T-helper 17 cell (primary cell): ENCODE data around the gene PRPH. TPM values are rescaled to one million over a fixed set of nuclear protein-coding genes. Genes with fewer than 3 reads are reported as not detected.
"Not testable (repeated sequence)": the region's sequence is repeated elsewhere in the genome, so short reads cannot be mapped to it uniquely, and the experiment has no call there.

Experiments used
- ATAC-seq: fragments of 150-1000 bp; cut with Tn5 transposase; 2 replicates; pipeline ENCODE4 v1.10.0; 2021; ENCODE audit warnings: mild to moderate bottlenecking, moderate library complexity
- DNase-seq, 3 donors: peaks; one replicate each; pipeline versions ENCODE4 v3.0.0 to v3.0.0-alpha.2; 2020 to 2021
- H3K9me3 ChIP-seq: one replicate; pipeline ENCODE4 v1.7.0; 2013; ENCODE audit warnings: low read length, mild to moderate bottlenecking; ENCODE audit not compliant: control insufficient read depth, poor library complexity, severe bottlenecking
- H3K27ac Mint-ChIP-seq: one replicate; pipeline ENCODE4 v1.8.0; 2022; ENCODE audit warnings: mild to moderate bottlenecking, moderate library complexity, mixed read lengths
- H3K27me3 Mint-ChIP-seq: one replicate; pipeline ENCODE4 v1.8.0; 2022; ENCODE audit warnings: mixed read lengths
- H3K36me3 Mint-ChIP-seq: one replicate; pipeline ENCODE4 v1.8.0; 2022; ENCODE audit warnings: low read depth, mixed read lengths
- H3K4me1 Mint-ChIP-seq: one replicate; pipeline ENCODE4 v1.8.0; 2022; ENCODE audit warnings: mild to moderate bottlenecking, mixed read lengths
- H3K4me3 Mint-ChIP-seq: one replicate; pipeline ENCODE4 v1.8.0; 2022; ENCODE audit warnings: mild to moderate bottlenecking, moderate library complexity, mixed read lengths
- total RNA-seq, 4 donors: library from RNA in 2 of 4; stranded (reverse) in 2 of 4; gene quantifications; one replicate each; pipeline ENCODE4 v1.2.3 and lab custom pipeline; 2022 to 2026

PRPH gene
- total RNA-seq (not detected), total RNA-seq (lab: John Stamatoyannopoulos, UW) (0 to 0.08 reads per million in 2 donors)

DNA sequence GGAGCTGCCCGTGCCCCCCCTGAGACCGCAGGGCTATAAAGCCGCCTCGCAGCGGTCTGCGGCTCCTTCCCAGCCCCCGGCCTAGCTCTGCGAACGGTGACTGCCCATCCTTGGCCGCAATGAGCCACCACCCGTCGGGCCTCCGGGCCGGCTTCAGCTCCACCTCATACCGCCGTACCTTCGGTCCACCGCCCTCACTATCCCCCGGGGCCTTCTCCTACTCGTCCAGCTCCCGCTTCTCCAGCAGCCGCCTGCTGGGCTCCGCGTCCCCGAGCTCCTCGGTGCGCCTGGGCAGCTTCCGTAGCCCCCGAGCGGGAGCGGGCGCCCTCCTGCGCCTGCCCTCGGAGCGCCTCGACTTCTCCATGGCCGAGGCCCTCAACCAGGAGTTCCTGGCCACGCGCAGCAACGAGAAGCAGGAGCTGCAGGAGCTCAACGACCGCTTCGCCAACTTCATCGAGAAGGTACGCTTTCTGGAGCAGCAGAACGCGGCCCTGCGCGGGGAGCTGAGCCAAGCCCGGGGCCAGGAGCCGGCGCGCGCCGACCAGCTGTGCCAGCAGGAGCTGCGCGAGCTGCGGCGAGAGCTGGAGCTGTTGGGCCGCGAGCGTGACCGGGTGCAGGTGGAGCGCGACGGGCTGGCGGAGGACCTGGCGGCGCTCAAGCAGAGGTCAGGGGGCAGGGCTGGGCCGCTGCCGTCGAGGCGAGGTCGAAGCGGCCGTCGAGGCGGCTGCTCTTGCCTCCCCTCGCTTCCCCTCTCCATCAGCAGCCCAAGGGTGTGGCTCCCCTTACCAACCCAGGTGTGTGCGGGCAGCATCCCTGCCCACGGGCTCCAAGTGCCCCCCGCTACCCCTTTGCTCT, at the start of gene PRPH:
Gene PRPH (plus strand): TSS at position 66 of the 855 bp plus-strand sequence. CDS start 54 bp downstream, at position 120.
- no peak for ATAC-seq
- peaks cover 3% of the 10 kb centered on the region for H3K36me3 Mint-ChIP-seq
- no peak for DNase-seq
- H3K27me3 Mint-ChIP-seq, result peaks cover 43% of the 10 kb centered on the region
- no peak within 1 kb of the TSS for H3K27ac Mint-ChIP-seq
- H3K9me3 ChIP-seq, result no peaks in the 10 kb centered on the region
- H3K4me3 Mint-ChIP-seq, result peak within 1 kb of the TSS; percentile 3
- H3K4me1 Mint-ChIP-seq, result peaks cover 7% of the 10 kb centered on the region

DNA sequence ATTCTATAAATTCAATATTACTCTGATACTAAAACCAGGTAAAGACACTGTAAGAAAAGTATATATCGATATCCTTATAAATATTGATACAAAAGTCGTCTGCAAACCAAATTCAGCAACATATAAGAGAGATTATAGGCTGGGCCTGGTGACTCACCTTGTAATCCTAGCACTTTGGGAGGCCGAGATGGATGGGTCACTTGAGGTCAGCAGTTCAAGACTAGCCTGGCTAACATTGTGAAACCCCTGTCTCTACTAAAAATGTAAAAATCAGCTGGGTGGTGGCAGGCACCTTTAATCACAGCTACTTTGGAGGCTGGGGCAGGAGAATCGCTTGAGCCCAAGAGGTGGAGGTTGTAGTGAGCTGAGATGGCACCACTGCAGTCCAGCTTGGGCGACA, 43.6 kb upstream of the PRPH start:
- Mint-ChIP-seq H3K27me3 (no peaks in the 10 kb centered on the region), H3K4me3 (no peak overlapping the region), H3K27ac (no peak overlapping the region), H3K36me3 (no peaks in the 10 kb centered on the region), H3K4me1 (no peaks in the 10 kb centered on the region)
- no peaks in the 10 kb centered on the region for H3K9me3 ChIP-seq
- DNase-seq (no peak), ATAC-seq (no peak)

DNA sequence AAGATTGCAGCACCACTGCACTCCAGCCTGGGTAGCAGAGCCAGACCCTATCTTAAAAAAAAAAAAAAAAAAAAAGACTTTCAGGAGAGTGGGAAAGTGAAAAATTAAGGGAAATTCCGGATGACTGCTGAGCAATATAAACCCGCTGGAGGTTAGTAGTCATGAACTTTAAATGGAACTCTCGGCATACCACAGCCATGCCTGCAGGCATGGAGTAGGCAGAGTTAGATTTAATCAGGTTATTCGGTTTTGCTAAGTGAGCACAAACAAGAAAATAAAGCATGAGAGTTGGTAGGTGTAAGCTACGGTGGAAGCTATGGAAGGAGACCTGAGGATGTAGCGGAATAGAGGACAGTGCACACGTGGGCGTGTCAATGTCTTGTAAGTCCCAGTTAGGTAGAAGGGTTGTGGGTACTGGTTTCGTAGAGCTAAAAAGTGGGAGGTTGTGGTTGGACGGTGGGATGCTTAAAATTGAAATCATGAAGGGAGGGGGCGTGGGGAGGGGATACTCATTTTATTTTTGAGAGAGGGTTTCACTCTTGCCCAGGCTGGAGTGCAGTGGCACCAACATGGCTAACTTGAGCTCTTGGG, 41.8 kb upstream of the PRPH start:
- DNase-seq (no peak), ATAC-seq (no peak)
- Mint-ChIP-seq H3K4me3 (no peak overlapping the region), H3K27me3 (no peaks in the 10 kb centered on the region), H3K4me1 (no peaks in the 10 kb centered on the region), H3K36me3 (no peaks in the 10 kb centered on the region), H3K27ac (no peak overlapping the region)
- no peaks in the 10 kb centered on the region for H3K9me3 ChIP-seq

DNA sequence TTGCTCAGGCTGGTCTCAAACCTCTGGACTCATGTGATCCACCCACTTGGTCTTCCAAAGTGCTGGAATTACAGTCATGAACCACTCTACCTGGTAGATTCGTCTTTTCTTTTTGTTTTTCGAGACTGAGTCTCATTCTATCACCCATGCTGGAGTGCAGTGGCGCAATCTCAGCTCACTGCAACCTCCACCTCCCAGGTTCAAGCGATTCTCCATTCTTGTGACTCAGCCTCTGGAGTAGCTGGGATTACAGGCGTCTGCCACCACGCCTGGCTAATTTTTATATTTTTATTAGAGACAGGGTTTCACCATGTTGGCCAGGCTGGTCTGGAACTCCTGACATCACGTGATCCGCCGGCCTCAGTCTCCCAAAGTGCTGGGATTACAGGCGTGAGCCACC, 39.5 kb upstream of the PRPH start:
- H3K27me3 Mint-ChIP-seq, H3K4me1 Mint-ChIP-seq, H3K9me3 ChIP-seq, H3K27ac Mint-ChIP-seq, H3K36me3 Mint-ChIP-seq, H3K4me3 Mint-ChIP-seq, DNase-seq, ATAC-seq: not testable (repeated sequence)

DNA sequence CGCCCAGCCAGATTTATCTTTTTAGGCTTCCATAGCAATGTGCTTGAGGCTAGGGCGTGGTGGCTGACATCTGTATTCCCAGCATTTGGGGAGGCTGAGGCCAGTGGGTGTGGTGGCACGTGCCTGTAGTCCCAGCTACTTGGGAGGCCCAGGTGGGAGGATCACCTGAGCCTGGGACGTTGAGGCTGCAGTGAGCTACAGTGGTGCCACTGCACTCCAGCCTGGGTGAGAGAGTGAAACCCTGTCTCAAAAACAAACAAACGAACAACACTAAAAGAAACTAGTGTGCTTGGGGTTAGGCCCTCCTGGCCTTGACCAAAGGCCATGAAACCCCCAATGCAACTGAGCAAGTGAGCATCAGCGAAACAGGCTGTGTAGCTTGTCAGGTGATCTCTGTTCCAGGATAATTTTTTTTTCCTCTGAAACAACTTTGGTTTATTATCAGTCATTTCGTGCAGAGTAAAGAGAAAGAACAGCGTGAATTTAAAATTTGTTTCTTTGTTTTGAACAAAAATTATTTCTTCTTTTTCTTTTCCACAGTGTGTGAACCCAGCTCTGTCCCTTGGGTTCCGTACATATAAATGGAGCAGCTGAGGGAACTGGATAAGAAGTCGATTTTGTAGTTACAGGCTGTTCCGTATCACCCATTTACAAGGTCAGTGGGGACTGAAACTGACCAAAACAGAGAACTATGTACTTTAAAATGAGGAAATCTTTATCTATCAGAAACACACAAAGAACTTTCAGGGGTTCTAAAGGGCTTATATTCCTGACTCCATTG, 38.9 kb upstream of the PRPH start:
- no peaks in the 10 kb centered on the region for H3K27me3 Mint-ChIP-seq
- DNase-seq, result no peak

DNA sequence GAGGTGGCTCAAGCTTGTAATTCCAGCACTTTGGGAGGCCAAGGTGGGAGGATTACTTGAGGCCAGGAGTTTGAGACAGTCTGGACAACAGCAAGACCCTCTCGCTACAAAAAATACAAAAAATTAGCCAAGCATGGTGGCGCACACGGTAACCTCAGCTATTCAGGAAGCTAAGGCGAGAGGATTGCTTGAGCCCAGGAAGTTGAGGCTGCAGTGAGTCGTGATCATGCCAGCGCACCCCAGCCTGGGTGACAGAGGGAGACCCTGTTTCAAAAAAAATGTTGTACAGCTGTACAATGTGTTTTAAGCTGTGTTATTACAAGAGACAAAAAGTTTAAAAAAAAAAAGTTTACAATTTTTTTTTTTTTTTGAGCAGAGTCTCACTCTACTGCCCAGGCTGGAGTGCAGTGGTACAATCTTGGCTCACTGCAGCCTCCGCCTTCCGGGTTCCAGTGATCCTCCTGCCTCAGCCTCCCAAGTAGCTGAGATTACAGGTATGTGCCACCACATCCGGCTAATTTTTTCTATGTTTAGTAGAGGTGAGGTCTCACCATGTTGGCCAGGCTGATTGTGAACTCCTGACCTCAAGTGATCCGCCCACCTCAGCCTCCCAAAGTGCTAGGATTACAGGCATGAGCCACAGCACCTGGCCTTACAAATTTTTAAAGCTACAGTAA, 37.3 kb upstream of the PRPH start:
- H3K27ac Mint-ChIP-seq, result peak overlapping the region; percentile 27
- not testable (repeated sequence) for H3K4me3 Mint-ChIP-seq, H3K4me1 Mint-ChIP-seq, H3K27me3 Mint-ChIP-seq, ATAC-seq, H3K9me3 ChIP-seq, DNase-seq, H3K36me3 Mint-ChIP-seq

More for the DNA sequence above, 38.9 kb upstream of the PRPH start:
- no peak for ATAC-seq
- Mint-ChIP-seq H3K4me3 (no peak overlapping the region), H3K27ac (no peak overlapping the region), H3K36me3 (no peaks in the 10 kb centered on the region), H3K4me1 (peaks cover 2% of the 10 kb centered on the region)
- H3K9me3 ChIP-seq, result no peaks in the 10 kb centered on the region

DNA sequence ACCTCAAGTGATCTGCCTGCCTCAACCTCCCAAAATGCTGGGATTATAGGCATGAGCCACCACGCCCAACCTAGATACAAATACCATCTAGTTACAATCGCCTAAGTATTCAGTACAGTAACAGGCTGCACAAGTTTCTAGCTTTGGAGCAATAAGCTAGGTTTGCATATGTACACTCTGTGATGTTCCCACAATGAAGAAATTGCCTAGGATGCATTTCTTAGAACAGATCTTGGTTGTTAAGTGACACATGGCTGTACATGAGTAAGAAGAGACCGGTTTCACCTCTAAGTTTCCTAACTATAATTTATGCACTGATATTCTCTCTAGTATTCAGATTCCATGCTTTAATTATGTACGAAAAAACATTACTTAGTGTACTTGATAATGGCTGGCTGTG, 35.5 kb upstream of the PRPH start:
- H3K4me3 Mint-ChIP-seq, result no peak overlapping the region
- DNase-seq, result no peak
- H3K9me3 ChIP-seq, result no peaks in the 10 kb centered on the region
- H3K36me3 Mint-ChIP-seq, result no peaks in the 10 kb centered on the region
- H3K27me3 Mint-ChIP-seq, result no peaks in the 10 kb centered on the region
- peaks cover 10% of the 10 kb centered on the region for H3K4me1 Mint-ChIP-seq
- ATAC-seq, result no peak
- H3K27ac Mint-ChIP-seq, result no peak overlapping the region

DNA sequence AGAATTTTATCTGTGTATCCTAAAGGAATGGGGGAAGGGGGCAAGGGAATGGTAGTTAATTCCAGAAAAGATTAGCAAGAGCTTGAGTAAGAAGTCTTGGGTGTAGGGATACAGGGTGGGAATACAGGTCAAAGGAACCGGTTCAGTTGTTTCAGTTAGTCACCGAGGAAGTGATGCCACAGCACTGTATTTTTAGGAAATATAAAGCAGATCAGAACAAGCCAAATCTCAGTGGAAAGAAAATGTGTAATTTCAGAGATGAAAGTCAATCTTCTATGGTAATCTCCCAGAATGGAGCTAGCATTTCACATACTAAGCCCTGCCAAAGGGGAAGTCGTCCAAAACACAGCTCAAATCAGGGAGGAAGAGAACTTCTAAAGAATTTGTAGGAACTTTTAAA, 34.8 kb upstream of the PRPH start:
- ATAC-seq, result no peak
- no peak overlapping the region for H3K4me3 Mint-ChIP-seq
- no peak overlapping the region for H3K27ac Mint-ChIP-seq
- no peaks in the 10 kb centered on the region for H3K36me3 Mint-ChIP-seq
- no peaks in the 10 kb centered on the region for H3K27me3 Mint-ChIP-seq
- DNase-seq, result no peak
- H3K9me3 ChIP-seq, result no peaks in the 10 kb centered on the region
- peaks cover 10% of the 10 kb centered on the region for H3K4me1 Mint-ChIP-seq

DNA sequence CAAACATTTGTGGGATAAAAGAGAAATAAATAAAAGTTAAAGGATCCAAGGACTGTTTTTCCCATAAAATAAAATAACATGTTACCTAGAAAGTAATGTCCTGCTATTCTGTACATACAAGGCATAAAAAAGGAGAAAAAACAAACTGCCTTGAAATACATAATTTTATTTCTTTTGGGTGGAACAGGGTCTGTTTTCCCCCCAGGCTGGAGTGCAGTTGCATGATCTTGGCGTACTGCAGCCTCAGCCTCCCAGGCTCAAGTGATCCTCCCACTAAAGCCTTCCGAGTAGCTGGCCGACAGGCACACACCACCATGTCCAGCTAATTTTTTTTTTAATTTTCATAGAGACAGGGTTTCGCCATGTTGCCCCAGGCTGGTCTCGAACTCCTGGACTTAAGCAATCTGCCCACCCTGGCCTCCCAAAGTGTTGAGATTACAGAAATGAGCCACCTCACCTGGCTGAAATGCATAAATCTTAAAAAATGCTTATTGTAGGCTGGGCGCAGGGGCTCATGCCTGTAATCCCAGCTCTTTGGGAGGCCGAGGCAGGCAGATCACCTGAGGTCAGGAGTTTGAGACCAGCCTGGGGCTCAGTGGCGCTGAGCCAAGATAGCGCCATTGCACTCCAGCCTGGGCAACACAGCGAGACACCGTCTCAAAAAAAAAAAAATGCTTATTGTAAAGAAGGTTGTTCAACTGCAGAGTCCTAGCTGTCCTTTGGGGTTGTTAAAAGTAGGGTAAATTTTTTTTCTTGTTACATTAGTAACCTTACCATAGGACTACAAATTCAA, 34.2 kb upstream of the PRPH start:
- DNase-seq (no peak), ATAC-seq (no peak)
- Mint-ChIP-seq H3K4me3 (no peak overlapping the region), H3K36me3 (peaks cover 2% of the 10 kb centered on the region), H3K27me3 (no peaks in the 10 kb centered on the region), H3K27ac (no peak overlapping the region), H3K4me1 (peaks cover 13% of the 10 kb centered on the region)
- H3K9me3 ChIP-seq, result no peaks in the 10 kb centered on the region

DNA sequence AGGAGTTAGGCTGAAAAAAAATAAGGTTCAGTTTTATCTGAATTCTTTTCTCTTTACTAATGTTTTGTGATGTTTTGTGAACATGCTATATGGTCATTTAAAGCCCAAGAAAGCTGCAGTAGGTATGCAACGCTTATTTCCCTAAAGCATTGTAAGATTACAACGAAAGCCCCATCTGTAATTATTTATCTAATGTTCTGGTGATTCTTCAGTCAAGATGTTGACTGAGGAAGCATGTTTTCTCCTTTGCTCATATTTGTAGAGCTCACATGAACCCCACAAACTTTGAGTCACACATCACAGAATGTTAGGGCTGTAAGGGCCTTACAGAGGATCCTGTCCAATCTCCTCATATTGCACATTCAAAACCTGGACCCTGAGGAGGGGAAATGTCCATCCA, 33.2 kb upstream of the PRPH start:
- H3K4me3 Mint-ChIP-seq, result no peak overlapping the region
- H3K36me3 Mint-ChIP-seq, result peaks cover 2% of the 10 kb centered on the region
- peaks cover 15% of the 10 kb centered on the region for H3K4me1 Mint-ChIP-seq
- H3K9me3 ChIP-seq, result no peaks in the 10 kb centered on the region
- H3K27me3 Mint-ChIP-seq, result no peaks in the 10 kb centered on the region
- DNase-seq (no peak), ATAC-seq (no peak)
- H3K27ac Mint-ChIP-seq, result no peak overlapping the region

DNA sequence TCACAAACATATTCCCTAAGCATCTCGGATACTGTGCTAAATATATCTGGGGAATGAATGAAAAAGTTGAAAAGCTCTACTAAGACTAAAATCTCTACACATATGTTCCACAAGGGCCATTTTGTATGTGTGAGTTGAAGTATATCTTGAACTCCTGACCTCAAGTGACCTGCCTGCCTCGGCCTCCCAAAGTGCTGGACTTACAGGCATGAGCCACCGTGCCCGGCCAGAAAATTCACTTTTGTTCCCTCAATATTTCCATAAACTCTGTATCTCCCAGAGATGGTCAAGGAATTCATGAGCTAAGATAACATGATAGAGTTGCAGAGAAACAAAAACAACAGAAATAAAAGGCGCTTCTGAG, 31.6 kb upstream of the PRPH start:
- H3K27me3 Mint-ChIP-seq, result no peaks in the 10 kb centered on the region
- DNase-seq (no peak), ATAC-seq (no peak)
- peaks cover 2% of the 10 kb centered on the region for H3K36me3 Mint-ChIP-seq
- peaks cover 24% of the 10 kb centered on the region for H3K4me1 Mint-ChIP-seq
- H3K27ac Mint-ChIP-seq, result peak overlapping the region; percentile 94
- peak overlapping the region; percentile 89 for H3K4me3 Mint-ChIP-seq
- H3K9me3 ChIP-seq, result no peaks in the 10 kb centered on the region

DNA sequence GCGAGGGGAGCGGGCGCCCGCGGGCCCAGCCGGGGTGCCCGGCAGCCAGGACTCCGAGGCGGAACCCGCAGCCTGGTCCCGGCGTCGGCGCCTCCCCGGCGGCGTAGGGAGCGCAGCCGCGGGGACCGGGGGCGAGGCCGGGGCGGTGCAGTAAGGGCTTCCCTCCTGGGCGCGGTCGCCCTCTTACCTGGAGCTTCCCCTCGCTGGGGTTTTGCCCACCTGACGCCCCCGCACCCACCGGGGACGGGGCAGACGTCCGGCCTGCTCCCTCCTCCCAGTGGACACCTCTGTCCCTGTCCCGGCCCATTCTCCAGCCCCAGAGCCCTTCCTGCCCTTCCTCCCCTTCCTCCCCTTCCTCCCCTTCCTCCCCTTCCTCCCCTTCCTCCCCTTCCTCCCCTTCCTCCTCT, 30.5 kb upstream of the PRPH start:
- Mint-ChIP-seq H3K36me3 (peaks cover 2% of the 10 kb centered on the region), H3K4me1 (peaks cover 29% of the 10 kb centered on the region), H3K27me3 (no peaks in the 10 kb centered on the region), H3K27ac (peak overlapping the region; percentile 94), H3K4me3 (peak overlapping the region; percentile 95)
- DNase-seq, result peak; percentile 14 to 44 (median 42)
- no peaks in the 10 kb centered on the region for H3K9me3 ChIP-seq
- ATAC-seq, result peak; percentile 59
